CD1c-positive myeloid dendritic cell (primary cell): ENCODE results near the gene HS3ST1.

ENCODE experiments used
- DNase-seq: peaks from one replicate; pipeline ENCODE4 v3.0.0-alpha.2; 2016; ENCODE audit errors: extremely low spot score

The HS3ST1 gene

DNA sequence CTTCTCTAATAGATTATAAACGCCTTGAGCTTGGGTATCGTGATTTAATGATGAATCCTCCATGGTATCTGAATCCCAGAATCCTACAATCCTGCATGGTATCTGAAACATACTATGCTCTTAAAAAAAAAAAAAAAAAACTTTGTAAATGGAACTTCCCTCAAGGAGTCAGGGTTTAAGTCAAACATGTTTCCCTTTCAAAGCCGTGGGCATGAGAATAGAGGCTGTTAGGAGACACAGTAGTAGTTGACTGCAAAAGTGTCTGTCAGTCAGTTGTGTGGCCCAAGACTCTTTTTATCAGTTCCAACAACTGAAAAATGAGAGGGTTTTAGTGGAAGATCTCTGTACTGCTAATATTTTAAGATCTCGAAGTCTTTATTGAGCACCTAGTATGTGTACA is 2.4 kb upstream of the HS3ST1 start:
- no peak for DNase-seq

DNA sequence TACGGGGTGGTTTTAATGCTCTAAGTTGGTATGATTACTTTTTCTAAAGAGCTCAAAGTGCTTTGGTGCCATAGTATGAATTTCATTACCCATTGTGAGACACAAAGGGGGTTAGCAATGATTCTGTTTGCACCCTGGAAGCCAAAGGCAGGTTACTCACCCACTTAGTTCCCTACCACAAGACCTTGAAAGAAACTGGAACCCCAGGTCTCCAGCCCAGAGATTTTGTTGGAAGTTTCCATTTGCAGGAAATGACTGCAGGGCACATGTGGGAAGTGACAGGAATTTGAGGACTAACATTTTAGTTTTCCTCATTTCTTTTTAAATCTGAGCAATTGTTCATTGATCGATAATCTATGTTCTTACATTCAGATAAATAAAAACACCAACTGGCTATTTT is 1.8 kb upstream of the HS3ST1 start:
- DNase-seq = no peak

- DNase-seq = no peak
Measured at GRCh38 chr4:11429699-11430045, 978 bp upstream of the HS3ST1 start.

DNA sequence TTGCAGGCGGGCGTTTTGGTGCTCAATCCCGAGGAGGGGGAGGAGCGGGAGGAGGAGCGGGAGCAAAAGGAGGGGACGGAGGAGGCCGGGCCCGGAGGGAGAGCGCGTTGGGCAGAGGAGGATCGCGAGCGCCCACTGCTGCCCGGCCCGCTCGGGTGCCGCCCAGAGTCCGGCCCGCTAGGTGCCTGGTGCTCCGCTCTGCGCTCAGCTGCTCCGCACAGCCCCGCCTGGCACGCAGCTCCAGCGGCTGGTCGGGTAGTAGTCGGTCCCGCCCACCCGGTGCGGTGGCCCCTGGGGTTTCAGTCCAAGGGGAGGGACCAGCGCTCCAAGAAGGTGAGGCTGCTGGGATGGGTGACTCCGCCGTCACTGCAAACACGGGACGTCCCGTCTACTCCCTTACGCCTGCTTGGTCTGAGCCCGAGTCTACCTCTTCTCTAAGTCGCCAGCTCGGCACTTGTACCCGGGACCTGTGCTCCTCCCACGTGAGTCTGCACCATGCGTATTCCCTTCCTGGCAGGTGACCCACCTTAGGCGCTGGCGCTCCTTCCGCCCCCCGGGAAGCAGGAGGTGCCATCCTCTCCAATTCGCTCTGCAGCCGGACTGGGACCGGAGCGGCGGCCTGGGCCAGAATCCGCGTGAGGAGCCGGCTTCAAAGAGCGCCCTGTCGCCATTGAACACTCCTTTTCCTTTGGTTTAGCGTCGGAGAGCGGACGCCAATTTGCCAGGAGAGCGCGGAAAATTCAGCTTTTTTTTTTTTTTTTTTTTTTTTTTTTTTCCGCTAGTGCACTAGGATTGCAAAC is 405 bp upstream of the HS3ST1 start:
- DNase-seq = peak; percentile 60

- no peak for DNase-seq
Measured at GRCh38 chr4:11427121-11427996, 1.3 kb downstream of the HS3ST1 start.

DNA sequence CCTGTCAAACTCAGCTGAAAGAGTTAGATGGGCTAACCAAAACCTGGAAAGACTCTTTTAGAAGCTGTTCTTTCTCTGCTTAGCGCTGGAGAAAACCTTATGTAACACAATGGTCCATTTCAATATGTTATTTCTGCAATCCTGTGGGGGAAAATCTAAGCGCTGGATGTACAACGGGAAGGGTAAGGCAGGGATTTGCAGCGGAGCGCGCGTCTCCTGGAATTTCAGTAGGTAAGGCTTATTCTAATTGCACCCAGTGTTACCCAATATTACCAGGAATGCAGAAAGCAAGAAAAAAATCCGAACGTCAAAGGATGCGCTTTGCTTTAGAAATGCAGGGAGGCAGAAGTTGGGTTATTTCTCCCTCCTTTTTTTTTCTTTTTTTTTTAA is 2.0 kb downstream of the HS3ST1 start:
- no peak for DNase-seq

DNA sequence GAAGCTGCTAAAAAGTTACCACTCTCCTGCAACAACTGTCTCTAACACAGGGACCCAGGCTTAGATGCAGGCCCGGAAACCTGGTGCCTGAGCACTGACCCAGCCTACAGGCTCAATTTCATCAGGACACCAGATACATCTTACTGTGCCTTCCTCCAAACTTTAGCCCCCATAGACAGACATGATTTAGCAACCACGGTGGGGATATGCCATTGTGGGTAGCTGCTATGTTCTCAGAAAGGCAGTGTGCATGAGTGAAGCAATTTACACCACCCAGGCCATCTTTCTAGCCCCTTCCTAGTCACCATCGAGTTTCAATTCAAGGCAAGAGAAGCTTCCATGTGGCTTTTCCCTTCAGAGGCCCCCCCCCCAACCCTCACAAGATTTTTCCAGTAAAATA is 2.7 kb downstream of the HS3ST1 start:
- DNase-seq = no peak

- DNase-seq = no peak
Measured at GRCh38 chr4:11424856-11425255, 3.8 kb downstream of the HS3ST1 start.

DNA sequence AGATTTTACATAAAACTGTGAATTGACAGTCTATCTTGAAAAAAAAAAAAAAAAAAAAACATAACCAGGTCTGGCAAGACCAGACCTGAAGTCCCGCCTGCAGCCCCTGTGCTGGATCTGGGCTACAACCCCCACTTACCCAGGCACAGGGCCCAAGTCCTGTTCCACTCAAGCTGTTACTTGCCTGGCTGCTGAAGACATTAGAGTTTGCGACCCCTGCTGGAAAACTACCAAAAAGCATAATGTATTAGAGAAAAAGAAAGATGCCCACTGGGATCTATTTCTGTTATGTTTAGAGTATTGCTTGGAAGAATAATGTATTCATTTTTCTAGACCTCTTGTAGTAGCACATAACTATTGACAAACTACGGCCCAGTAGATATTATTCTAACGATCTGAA is 4.7 kb downstream of the HS3ST1 start:
- DNase-seq = peak; percentile 41

DNA sequence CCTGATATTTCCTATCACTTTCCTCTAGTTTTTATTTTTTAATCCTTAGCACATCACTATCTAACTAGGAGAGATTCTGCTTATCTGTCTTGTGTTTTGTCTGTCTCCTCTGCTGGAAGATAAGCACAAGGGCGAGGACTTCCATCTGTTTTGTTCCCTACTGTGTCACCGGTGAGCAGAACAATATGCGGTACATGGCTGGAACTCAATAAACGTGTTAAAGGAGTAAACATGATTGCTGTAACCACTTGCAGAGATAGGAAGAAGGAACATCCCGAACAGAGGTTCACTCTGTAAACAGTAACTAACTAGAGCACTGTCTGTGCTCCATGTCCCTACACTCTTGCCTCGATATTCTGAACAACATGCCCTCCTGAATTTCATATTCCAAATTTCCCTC is 5.2 kb downstream of the HS3ST1 start:
- DNase-seq = no peak

GRCh38 chr4:11421116-11421515 is 7.6 kb downstream of the HS3ST1 start:
- no peak for DNase-seq

- DNase-seq = no peak
Measured at GRCh38 chr4:11420327-11420726, 8.4 kb downstream of the HS3ST1 start.

- DNase-seq = no peak
Measured at GRCh38 chr4:11418610-11419009, 10.1 kb downstream of the HS3ST1 start.

DNA sequence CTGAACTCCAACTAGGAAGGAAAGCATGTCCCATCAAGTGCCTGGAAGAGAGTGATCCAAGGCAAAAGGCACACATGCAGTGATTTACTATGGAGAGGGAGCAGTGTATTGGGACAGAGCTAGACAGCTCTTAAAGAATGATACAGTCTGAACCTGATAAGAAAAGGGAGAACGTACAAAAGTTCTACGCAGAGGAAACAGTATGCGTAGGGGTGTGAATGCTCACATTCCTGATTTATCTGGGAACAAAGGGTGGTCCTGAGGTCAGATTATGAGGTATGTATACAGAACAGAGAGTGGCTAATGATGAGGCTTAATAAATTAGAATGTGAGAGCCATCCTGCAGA is 12.0 kb downstream of the HS3ST1 start:
- no peak for DNase-seq

DNA sequence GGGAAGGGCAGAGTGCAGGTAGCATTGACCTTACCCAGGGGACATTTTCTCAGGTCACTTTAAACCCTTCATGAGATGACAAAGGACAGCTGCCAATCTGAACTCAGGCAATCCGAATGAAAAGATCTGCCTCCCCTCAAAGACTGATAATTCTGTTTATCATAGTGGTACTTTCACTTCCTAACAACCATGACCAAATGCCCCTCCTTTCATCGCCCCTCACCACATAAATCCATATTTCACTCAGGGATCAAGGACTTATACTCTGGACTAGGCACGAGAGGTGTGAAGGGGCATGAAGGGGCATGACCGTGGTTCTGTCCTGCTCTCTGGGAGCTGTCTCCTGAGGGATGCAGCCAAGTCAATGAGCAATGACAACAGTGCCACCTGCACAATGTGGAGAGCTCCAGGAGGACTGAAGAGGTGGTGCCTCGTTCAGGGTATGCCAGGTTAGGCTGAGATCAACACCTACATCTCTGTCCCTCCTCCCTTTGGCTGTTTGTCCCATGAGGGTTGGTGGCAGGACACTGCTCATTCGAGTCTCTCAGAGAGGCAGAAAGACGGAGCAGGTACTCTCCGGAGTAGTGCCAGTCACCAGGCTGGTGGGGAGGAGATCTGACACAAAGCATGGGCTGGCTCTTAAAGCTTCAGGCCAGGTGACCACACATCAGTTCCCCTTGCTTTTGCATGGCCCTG is 12.5 kb downstream of the HS3ST1 start:
- no peak for DNase-seq

GRCh38 chr4:11415409-11416070 is 13.2 kb downstream of the HS3ST1 start:
- no peak for DNase-seq

DNA sequence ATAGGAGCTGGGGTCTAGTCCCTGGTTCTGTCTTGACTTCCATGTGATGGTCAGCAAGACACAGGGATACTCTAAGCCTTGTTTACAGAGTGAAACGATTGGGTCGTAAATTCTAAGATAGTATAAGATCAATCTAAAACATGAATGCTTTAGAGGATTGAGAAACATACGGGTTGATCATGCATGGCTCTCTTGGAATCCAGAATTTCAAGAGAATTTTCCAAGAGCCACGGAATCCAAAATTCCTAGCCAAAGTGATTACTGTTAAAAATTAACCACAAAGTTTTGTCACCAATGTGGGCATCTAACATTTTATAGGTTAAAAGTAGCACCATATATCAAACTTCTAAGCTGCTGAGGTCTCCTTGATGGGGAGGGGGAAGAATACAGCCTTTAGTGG is 16.5 kb downstream of the HS3ST1 start:
- DNase-seq = no peak

GRCh38 chr4:11409632-11410031 is 19.1 kb downstream of the HS3ST1 start:
- DNase-seq = no peak

DNA sequence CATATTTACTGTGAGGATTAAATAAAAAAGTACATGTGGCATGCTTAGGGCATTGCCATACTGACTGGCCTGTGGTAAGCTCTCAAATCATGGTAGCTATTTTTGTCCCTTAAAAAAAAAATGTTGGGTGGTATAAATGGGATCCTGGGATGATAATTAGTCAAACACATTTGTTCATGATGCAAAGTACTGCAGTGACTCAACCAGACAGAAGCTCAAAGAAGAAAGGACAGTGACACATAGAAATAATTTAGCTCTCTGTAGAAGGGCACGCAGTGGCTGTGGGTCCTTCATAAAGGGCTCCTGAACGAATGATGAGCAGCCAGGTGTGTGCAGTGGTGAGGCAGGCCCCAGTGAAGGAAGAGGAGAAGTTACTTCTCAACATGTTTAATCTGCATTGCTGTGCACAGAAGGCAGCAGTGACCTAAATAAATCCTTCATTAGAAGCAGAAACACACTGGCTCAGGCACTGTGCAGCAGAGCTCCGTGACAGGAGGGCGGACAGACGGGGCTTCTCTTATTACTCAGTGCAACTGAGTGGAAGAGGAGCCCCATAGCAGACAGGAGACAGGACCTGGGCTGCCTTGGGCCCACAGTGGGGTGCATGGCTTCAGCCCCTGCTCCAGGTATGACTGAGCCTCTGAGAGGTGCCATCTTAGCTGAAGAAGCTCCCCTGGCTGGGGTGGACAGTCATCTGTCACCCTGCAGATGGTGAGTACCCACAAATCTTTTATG is 20.3 kb downstream of the HS3ST1 start:
- no peak for DNase-seq

GRCh38 chr4:11407551-11407950 is 21.1 kb downstream of the HS3ST1 start:
- no peak for DNase-seq

- DNase-seq = no peak
Measured at GRCh38 chr4:11404431-11404830, 24.3 kb downstream of the HS3ST1 start.

DNA sequence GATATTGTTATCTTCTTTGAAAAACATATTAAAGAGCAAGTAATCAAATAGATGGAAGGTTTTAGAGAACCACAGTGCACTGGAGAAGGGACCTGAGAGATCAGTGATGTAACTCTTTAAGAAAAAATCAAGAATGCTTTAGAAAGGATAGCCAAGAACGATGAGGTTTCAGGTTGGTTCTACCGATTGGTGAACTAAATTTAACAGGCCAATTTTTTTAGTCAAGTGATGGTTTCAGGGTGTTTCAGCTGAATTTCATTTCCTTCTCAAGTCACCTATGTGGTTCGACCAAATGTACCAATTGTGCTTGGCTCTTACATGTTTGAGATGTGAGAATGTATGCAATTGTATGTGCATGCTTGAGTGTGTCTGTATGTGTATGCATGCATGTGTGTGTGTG is 26.5 kb downstream of the HS3ST1 start:
- no peak for DNase-seq
